Measurements from ENCODE around the gene LAPTM4A. TPM values are rescaled to one million over a fixed set of nuclear protein-coding genes. Genes with fewer than 3 reads are reported as not detected.

The LAPTM4A gene
- total RNA-seq, 4 donors from 2014 or later: 126 to 309 (median 263) TPM

- TF ChIP-seq CTCF (IDR thresholded peaks at IDR 0.05; ENCODE audit: low read depth): no peak
Observed at GRCh38 chr2:20021405-20022009, 29.9 kb downstream of the LAPTM4A start.

- TF ChIP-seq CTCF (IDR thresholded peaks at IDR 0.05; ENCODE audit: low read depth): no peak
Observed at GRCh38 chr2:20019747-20020146, 31.7 kb downstream of the LAPTM4A start.

GRCh38 chr2:20018601-20019152, 32.8 kb downstream of the LAPTM4A start:
- TF ChIP-seq CTCF (IDR thresholded peaks at IDR 0.05; ENCODE audit: low read depth): no peak

- no peak for TF ChIP-seq CTCF (IDR thresholded peaks at IDR 0.05; ENCODE audit: low read depth)
Observed at GRCh38 chr2:20016346-20016745, 35.1 kb downstream of the LAPTM4A start.

GRCh38 chr2:20015482-20016083, 35.8 kb downstream of the LAPTM4A start:
- TF ChIP-seq CTCF (IDR thresholded peaks at IDR 0.05; ENCODE audit: low read depth): no peak

- TF ChIP-seq CTCF (IDR thresholded peaks at IDR 0.05; ENCODE audit: low read depth): no peak
Observed at GRCh38 chr2:20013126-20013849, 38.1 kb downstream of the LAPTM4A start.
